Measurements from ENCODE around the gene RELA. TPM values are rescaled to one million over a fixed set of nuclear protein-coding genes. Genes with fewer than 3 reads are reported as not detected.

Gene RELA
- total RNA-seq, 1 experiment from 2014 or later, result 35.1 TPM

- POLR2A ChIA-PET, result interaction anchor here (0.6 to 2.1 kb wide), 15 partner anchors 9 to 1636 kb away, joined by 3 to 20 read pairs (median 6); partner anchors contain the start of genes CFL1, FAM89B, MUS81 and PCNX3
- peaks cover 14% of the 10 kb centered on the region for H3K36me3 Mint-ChIP-seq
- CTCF ChIA-PET, result interaction anchor here (0.6 to 2.6 kb wide), 42 partner anchors 9 to 949 kb away, joined by 3 to 36 read pairs (median 5); partner anchors contain the start of genes CCDC85B, FAM89B, FIBP and KAT5
- TF ChIP-seq ZSCAN18 (CRISPR knock-in tag; IDR thresholded peaks at IDR 0.05) (no peak), ATF1 (CRISPR knock-in tag; IDR thresholded peaks at IDR 0.05) (no peak), CBFB (CRISPR knock-in tag; IDR thresholded peaks at IDR 0.05; ENCODE audit: low read depth) (no peak), TCF7 (CRISPR knock-in tag; IDR thresholded peaks at IDR 0.05; ENCODE audit: low read depth) (no peak), FOXP1 (CRISPR knock-in tag; IDR thresholded peaks at IDR 0.05; ENCODE audit: borderline replicate concordance) (peak; percentile 64; the same call in 1 of the 2 replicates), HMGXB4 (CRISPR knock-in tag; IDR thresholded peaks at IDR 0.05) (peak; percentile 71; the same call in 1 of the 2 replicates), AR (CRISPR knock-in tag; IDR thresholded peaks at IDR 0.05) (no peak), ETV6 (CRISPR knock-in tag; IDR thresholded peaks at IDR 0.05) (no peak), CDX4 (CRISPR knock-in tag; IDR thresholded peaks at IDR 0.05; ENCODE audit: borderline replicate concordance) (no peak), SP1 (CRISPR knock-in tag; conservative IDR thresholded peaks at IDR 0.05) (peak; percentile 81), ESRRA (CRISPR knock-in tag; IDR thresholded peaks at IDR 0.05; ENCODE audit: borderline replicate concordance) (no peak), ZNF219 (CRISPR knock-in tag; IDR thresholded peaks at IDR 0.05; ENCODE audit: borderline replicate concordance) (no peak), TP53 (CRISPR knock-in tag; IDR thresholded peaks at IDR 0.05) (no peak), MLX (CRISPR knock-in tag; IDR thresholded peaks at IDR 0.05) (no peak), ATF6 (CRISPR knock-in tag; IDR thresholded peaks at IDR 0.05) (no peak), SMAD3 (CRISPR knock-in tag; IDR thresholded peaks at IDR 0.05; ENCODE audit: borderline replicate concordance) (no peak), ARID4B (CRISPR knock-in tag; IDR thresholded peaks at IDR 0.05; ENCODE audit: borderline replicate concordance) (peak; percentile 72), NFATC4 (CRISPR knock-in tag; IDR thresholded peaks at IDR 0.05) (no peak), GABPB1 (CRISPR knock-in tag; IDR thresholded peaks at IDR 0.05) (no peak), ZNF425 (CRISPR knock-in tag; conservative IDR thresholded peaks at IDR 0.05) (no peak)
These were observed 24.8 kb downstream of the RELA start, which contains the start of gene SIPA1 for GRCh38 chr11:65637794-65638419. SIPA1 (plus strand) TSS chr11:65638101; CDS start chr11:65640922, 2,821 bp downstream.

More at GRCh38 chr11:65637794-65638419, 24.8 kb downstream of the RELA start, which contains the start of gene SIPA1:
- Mint-ChIP-seq H3K4me1 (peaks cover 23% of the 10 kb centered on the region), H3K27ac (peak within 1 kb of the TSS; percentile 94), H3K9me3 (no peaks in the 10 kb centered on the region), H3K4me3 (peak within 1 kb of the TSS; percentile 81), H3K27me3 (ENCODE audit: low read depth) (no peaks in the 10 kb centered on the region)
- DNase-seq (ENCODE audit: low spot score) (peak; percentile 89), ATAC-seq (peak; percentile 70)

Measured in WTC11 (cell line).